ENCODE measurements around the gene C1S.
A peak's percentile ranks its signal among the peaks of the same experiment; 100 is the strongest.

GRCh38 chr12:7091660-7092228 lies 31.2 kb downstream of the C1S start:
- TF ChIP-seq POLR2AphosphoS5 (IDR thresholded peaks at IDR 0.05) (peak; percentile 83), CTCF (IDR thresholded peaks at IDR 0.05) (no peak), EP300 (IDR thresholded peaks at IDR 0.05) (no peak)
